GM18517 (cell line): ENCODE data around the gene TRMT2A.
"Not testable (repeated sequence)": the region's sequence is repeated elsewhere in the genome, so short reads cannot be mapped to it uniquely, and the experiment has no call there.

ENCODE experiments used
- ATAC-seq: cut with Tn5 transposase; IDR thresholded peaks from one replicate; pipeline ENCODE4 v1.9.1; 2021; ENCODE audit warnings: mild to moderate bottlenecking, moderate library complexity; ENCODE audit not compliant: unreplicated experiment

Gene TRMT2A, protein sequence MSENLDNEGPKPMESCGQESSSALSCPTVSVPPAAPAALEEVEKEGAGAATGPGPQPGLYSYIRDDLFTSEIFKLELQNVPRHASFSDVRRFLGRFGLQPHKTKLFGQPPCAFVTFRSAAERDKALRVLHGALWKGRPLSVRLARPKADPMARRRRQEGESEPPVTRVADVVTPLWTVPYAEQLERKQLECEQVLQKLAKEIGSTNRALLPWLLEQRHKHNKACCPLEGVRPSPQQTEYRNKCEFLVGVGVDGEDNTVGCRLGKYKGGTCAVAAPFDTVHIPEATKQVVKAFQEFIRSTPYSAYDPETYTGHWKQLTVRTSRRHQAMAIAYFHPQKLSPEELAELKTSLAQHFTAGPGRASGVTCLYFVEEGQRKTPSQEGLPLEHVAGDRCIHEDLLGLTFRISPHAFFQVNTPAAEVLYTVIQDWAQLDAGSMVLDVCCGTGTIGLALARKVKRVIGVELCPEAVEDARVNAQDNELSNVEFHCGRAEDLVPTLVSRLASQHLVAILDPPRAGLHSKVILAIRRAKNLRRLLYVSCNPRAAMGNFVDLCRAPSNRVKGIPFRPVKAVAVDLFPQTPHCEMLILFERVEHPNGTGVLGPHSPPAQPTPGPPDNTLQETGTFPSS

DNA sequence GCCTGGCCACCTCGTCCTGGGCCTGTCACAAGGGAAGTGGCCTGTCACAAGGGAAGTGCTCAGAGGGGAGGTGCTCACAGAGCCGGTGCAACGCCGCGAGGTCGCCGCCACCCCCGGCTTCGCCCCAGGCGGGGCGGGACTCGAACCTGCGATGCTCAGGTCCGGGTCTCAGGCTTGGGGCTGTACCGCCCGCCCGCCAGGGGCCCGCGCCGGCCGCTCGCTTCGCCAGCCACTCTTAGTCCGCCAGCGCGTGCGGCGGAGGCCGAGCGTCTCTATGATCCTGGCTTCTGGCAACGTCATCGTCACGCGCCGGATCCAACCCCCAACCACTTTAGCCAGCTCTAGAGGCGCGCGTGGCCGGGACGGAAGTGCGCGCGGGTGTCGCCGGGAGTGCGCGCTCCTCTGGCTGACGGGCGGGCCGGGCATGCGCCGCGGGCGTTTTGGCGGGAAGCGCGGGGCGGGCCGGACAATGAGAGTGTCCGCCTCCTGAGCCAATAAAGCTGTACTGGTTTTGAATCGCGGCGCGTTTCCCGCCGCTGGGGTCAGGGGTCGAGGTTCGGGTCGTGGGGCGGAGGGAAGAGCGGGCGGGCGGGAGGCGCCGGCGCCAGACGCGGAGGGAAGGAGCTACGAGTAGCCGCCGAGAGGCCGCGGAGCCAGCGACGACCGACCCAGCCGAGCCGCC is at the start of gene TRMT2A:
TRMT2A (minus strand) TSS at position 276 of the 682 bp plus-strand sequence. CDS start 320 bp downstream, outside the sequence.
- peak; percentile 79 for ATAC-seq

DNA sequence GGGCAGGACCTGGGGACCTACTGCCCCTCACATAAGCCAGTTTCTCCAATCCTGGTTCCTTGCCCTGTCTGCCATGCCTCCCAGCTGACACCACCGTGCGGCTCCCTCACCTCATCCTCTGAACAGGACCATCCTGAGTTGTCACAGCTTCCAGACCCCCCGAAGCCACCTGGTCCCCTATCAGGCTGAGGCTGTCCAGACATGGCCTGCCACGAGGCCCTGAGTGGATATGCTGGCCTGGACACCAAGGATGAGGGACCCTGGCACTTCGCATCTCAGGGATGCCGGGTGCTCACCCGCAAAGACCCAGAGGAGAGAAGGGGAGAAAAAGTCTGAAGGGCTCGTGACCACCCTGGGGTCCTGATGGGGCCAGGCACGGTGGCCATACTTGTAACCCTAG is 49.7 kb upstream of the TRMT2A start:
- ATAC-seq = no peak

DNA sequence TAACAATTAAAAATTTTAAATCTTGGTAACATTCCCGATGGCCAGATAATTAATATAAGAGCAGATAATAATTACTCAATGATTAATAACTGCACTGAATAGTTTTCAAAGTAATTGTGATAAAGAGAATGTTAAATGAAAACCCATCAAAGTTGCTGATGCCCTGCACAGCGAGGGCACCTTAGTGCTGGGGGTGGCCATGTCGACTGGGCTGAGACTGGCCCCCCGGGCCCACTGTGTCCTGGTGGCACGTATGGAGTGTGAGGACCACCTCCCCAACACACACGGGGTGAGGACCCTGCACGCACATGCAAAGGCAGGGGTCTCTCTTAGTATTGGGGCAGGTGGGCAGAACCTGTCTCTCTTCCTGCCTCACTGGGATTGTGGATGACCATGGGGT is 48.9 kb upstream of the TRMT2A start:
- no peak for ATAC-seq

DNA sequence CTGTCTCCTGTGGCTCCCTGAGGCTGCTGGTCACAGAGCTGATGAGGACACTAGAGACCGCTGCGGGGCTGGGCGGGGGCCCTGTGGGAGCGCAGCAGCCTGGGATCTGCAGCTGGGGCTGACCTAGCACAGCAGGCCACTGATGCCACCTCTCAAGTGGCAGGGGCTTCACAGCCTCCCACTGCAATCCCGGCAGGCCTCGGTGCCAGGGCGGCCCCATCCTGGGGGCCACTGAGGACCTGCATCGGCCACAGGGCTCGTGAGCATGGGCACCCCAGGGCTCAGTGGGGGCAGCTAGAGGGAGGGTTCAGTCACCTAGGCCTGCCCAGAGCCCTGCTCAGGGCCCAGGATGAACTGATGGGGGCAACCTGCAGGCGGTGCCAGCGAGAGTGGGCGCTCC is 48.4 kb upstream of the TRMT2A start:
- ATAC-seq = no peak

DNA sequence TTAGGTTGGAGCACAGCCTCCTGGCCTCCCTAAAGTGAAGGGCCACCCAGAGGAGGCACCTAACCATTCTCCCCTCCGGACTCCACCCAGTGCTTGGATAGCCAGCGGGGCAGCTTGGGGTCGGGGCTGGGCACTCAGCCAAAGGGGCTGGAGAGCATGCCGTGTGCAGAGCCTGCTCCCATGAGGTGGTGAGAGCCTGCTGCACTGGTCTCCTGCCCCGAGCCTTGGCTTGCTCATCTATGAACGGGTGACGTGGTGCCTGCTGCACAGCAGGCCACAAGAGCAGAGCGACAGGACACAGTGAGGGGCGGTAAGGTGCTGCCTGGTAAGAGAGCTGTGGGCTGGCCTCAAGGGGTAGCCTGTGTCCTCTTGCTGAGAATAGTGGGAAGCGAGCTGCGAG is 47.8 kb upstream of the TRMT2A start:
- ATAC-seq = no peak

DNA sequence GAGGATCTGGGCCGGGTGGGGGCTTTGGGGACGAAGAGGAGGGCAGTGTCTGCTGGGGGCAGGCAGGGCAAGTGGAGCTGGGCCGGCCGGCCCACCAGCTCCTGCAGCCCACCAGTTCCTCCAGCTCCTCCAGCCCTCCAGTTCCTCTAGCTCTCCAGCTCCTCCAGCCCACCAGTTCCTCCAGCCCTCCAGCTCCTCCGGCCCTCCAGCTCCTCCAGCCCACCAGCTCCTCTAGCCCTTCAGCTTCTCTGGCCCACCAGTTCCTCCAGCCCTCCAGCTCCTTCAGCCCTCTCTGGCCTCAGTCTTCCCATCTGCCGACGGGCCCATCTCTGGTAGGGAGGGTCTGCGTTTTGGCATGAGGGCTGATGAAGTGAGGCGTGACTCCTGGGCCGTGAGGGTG is 43.0 kb upstream of the TRMT2A start:
- no peak for ATAC-seq

DNA sequence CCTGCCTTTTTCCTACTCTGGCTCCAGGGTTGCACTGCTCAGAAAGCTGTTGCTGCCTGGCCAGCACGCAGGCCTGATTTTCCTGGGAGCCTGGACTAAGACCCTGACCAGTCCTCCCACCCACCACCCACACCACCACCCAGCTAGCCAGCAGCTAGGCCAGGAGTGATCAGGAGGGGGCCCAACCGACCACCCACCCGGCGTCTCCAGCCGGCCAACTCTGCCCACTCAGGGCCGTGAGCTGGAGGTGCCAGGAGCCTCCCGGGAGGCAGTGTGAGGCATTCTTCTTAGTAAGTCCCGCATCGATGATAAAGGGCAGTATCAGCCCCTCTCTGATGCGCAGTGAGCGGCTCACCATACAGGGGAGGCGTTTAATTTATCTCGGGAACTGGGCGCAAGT is 42.5 kb upstream of the TRMT2A start:
- ATAC-seq = not testable (repeated sequence)

DNA sequence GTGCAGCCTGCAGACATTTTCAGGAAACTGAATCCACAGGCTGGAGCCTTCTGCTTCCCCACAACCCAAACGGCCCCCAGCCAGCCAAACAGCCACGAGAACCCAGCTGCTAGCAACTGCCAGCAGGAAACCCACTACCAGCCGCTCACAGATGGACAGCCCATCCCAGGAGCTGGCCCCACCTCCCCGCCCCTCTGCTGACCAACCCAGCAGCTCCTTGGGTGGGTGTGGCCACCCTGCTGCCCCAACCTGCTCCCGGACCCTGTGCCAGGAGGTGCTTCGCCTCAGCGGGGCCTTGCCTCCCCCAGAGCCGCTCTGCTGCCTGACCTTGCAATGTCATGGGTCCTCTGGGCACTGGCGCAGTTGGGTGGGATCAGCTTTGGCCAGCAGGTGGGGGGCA is 42.0 kb upstream of the TRMT2A start:
- no peak for ATAC-seq

DNA sequence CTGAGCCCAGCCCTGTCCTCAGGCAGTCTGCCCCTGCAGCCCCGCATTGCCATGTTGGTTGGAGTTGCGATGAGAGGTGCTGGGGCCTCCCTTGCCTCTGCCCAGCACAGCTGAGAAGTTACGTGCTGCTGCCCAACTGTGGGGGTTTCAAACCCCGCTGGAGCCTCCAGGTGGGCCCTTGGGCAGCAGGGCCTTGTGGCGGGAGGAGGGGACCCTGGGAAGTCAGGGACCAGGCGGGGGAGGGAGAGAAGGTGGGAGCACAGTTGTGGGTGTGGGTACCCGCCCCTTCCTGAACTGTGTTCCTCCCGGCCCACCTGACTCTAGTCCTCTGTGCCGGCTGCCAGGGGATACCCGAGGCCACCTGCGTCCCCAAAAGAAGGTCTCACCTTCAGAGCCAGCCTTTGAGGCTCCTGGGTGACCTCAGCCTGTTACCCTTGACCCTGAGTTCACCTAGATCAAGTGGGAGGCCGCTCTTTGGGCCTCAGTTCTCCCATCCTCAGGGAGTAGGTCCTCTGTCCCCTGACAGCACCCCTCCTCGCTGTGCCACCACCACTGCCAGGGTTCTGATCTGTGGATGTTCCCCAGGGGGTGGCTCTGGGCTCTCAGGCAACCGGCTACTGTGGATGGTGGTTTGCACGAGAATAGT is 41.5 kb upstream of the TRMT2A start:
- no peak for ATAC-seq

DNA sequence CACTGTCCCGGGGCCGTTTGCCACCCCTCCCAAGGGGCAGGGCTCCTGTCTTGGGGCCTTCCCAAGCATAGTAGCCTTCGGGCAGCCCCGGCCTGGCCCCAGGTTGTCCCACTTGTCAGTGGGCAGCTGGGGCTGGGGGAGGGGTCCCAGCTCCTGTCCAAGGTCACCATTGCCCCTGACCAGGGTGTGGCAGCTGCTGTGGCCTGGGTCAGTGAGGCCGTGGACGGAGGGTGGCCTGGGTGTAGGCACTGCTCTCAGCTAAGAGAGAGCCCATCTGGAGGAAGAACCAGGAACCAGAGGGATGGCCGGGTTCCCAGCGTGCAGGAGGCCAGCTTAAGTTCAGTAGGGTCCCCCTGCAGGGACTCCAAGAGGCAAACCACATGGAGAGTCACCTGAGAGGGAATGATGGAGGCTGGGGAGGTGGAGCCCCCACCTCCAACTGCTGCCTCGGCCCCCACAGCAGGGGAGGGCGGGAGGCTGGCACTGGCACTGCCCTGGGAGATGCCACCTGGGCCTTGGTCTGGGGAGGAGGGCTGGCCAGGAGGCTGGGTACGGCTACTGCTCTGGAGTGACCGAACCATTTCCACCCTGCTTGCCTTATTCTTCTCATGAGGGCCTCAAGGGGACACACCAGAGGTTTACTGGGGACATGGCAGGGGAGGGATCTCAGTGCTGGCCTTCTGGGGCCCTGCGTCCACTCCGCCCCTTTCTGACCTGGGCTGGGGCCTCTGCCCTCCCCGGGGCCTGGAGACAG is 40.6 kb upstream of the TRMT2A start:
- ATAC-seq = no peak

DNA sequence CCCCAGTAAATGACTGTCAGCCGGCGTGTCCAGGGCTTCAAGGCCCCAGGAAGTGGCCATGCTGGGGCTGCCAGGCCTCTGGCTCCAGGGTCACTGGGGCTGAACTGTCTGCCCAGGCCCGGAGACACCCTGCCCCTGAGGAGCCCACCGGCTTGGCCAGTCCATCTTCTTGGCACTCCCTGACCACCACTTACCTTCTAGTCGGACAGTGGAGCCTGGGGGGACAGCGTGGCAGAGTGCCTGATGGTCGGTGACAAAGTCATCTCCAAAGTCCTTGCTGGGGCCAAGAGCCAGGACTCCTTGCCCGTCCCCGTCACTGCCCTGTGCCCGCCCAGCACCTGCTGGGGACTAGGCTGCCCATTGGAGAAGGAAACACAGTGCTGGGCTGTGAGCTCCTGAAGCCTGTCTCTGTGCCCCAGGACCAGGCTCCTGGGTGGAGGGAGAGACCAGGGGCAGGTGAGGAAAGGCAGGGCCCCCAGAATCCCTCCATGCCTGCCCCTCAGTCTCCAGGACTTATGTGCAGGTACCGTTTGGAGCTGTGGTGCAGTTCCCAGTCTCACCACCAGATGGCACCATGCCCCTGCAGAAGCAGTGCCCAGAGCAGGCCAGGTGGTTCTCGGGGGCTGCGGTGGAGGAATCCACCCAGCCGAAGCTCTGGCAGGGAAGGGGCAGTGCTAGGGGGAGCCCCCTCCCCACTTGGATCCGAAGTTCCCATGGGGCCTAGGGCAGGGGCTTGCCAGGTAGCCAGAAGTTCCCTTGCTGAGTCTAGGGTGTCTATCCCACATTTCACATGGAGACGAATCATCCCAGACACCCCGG is 39.8 kb upstream of the TRMT2A start:
- ATAC-seq = no peak

DNA sequence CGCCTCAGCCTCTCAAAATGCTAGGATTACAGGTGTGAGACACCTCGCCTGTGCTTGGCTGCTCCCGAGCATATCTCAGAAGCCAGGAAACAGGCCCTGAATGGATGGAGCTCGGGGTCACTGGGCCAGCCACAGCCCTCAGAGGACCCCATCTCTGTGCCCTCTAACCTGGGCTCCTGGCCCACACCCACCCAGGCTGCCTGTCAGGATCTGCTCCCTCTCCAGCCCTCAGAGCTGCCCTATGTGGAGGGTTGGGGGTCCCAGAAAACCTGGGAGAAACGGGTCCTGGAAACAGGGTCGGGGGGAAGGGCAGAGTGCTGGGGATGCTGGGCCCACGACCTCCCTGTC is 39.0 kb upstream of the TRMT2A start:
- no peak for ATAC-seq

DNA sequence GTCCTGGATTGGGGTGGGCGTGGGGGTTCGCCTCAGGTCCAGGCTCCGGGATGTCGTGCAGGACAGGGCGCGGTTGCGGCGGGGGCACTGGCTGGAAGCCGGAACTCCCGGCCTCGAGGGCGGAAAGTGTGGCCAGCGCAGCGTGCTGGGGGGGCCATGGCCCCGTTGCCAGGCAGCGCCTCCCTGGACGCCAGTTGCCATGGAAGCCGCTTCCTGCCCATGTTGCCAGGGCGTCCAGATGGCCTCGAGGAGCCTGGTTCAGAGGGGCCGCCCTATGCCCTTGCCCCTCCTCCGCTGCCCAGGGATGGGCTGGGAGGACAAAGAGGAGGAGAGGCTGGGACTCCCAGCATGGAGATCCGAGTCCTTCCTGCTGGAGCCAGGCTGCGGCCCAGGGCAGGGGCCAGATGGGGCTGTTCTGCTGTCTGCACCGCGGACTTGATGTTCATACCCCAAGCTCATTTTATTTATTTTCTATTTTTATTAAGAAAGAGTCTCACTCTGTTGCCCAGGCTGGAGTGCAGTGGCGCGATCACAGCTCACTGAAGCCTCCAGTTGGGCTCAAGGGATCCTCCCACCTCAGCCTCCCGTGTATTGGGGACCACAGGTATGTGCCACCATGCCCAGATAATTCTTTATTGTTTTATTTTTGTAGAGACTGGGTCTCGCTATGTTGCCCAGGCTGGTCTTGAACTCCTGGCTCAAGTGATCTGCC is 38.5 kb upstream of the TRMT2A start:
- no peak for ATAC-seq

DNA sequence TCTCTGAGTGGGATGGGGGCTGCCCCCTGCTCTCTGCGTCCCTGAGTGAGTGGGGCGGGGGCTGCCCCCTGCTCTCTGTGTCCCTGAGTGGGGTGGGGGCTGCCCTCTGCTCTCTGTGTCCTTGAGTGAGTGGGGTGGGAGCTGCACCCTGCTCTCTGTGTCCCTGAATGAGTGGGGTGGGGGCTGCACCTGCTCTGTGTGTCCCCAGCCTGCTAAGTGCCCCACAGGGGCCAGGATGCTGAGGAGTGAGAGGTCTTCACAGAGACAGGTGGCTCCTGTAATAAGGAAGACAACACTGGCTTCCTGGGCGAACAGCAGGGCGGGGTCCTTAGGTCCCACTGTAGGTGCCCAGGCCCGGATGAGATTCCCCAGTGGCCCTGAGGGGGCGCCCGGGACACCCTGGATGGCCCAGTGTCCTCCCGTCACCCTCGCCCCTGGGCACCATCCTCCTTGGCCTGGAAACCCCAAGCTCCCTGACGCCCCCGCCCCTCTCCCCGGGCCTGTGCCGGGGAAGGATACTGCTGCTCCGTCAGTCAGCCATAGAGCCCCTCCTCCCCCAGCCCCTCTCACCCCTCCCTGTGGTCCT is 37.7 kb upstream of the TRMT2A start:
- no peak for ATAC-seq

DNA sequence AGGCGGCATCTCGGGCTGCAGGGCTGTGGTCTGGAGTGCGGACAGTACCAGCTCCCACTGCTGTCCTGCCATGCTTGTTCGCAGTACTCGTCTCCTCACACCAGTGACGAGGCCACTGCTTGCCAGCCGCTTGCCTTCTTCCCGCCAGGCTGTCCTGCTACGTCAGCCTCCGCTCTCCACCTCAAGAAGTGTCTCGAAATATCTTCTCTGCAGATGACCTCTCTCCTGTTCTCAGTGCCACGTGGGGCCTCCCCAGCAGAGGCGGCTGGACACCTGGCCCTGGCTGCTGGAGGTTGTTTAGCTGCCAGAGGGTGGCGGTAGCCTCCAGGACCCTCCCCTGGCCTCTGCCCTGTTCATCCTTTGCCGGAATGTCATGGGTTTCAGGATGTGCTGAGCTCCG is 36.9 kb upstream of the TRMT2A start:
- ATAC-seq = no peak

DNA sequence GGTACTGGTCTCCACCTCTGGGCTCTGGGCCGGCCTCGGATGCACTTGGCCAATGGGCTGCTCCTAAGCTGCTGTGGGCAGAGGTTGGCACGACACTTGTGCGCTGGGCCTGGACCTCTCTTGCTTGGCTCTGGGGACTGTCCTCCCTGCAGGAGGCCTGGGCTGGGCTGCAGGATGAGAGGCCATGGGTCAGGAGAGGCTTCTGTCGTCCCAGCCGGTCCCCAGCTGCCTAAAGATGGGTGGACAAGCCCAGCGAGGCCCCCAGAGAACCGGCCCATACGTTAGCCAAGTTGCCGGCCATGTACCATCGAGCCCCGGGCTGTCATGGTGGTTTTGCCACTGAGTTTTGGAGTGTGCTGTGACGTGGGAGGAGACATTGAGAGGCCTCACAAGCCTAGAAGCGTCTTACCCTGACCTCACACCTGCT is 35.5 kb upstream of the TRMT2A start:
- no peak for ATAC-seq

DNA sequence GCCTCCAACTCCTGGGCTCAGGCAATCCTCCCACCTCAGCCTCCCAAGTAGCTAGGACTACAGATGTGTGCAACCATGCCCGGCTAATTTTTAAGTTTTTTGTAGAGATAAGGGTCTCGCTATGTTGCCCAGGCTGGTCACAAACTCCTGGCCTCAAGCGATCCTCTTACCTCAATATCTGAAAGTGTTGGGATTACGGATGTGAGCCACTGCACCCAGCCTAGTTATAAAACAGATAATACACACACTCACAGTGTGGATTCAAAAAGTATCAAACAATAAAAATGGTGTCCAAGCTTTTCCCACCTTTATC is 34.2 kb upstream of the TRMT2A start:
- ATAC-seq = no peak

DNA sequence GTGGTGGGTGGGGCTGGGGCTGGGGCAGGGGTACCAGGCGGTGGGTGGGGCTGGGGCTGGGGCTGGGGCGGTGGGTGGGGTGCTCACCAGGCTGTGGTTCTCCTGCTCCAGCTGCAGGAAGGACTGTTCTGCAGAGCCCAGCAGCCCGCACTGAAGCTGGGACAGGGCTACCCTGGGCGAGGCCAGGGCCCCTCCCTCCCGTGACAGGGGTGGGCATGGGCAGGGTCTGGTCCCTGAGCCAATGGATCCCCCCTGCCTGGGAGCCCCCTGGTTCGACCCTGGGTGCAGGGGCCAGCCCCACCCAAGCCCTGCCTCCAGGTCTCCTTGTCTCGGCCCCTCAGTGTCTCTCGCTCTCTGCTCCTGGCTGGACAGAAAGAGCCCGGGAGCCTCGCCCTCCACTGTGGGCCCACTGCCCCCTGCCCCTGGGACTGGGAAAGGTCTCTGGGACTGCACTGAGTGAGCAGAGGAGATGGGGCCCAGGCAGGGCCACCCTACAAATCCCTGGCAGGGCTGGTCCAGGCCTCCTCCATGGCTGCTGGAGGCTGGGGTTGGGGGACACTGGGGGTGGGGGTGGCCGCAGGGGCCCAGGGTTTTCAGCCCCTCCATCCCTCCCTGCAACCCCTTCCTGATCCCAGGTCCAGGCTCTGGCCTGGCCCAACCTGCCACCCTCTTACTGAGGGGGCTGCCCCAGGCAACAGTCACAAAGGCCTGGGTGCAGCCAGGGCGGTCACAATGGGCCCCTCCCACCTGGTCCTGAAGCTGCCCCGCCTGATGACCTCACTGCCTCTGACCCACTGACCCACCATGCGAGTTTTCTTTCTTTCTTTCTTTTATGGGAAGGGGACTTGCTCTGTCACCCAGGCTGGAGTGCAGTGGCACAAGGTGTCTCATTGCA is 33.6 kb upstream of the TRMT2A start, which contains the start of gene CCDC188:
CCDC188 (minus strand) TSS at position 675 of the 895 bp plus-strand sequence; CDS start at position 606, 69 bp downstream.
- ATAC-seq = no peak
